Upper lobe of left lung (tissue), 6 donors: ENCODE results near the gene TNPO1. TPM values are rescaled to one million over a fixed set of nuclear protein-coding genes. Genes with fewer than 3 reads are reported as not detected.

Source experiments
- ATAC-seq, 2 donors: fragments of 200-7000 bp; cut with Tn5 transposase; one replicate each; pipeline ENCODE4 v1.9.1; 2022; ENCODE audit warnings: mild to moderate bottlenecking in 2 of 2, moderate library complexity in 2 of 2; ENCODE audit not compliant: low FRiP score in 2 of 2
- DNase-seq, 2 donors: peaks; one replicate each; pipeline ENCODE4 v3.0.0-alpha.2; 2019 to 2020
- H3K27ac ChIP-seq, 4 donors: fragments of 200-600 bp; sonication (generic); one replicate each; pipeline ENCODE4 v1.5.1; 2016 to 2019
- H3K27me3 ChIP-seq, 4 donors: fragments of 200-600 bp; sonication (generic); one replicate each; pipeline ENCODE4 v1.5.1; 2017 to 2019
- H3K36me3 ChIP-seq, 4 donors: fragments of 200-600 bp; sonication (generic); one replicate each; pipeline ENCODE4 v1.5.1; 2016 to 2019
- H3K4me1 ChIP-seq, 4 donors: fragments of 200-600 bp; sonication (generic); one replicate each; pipeline ENCODE4 v1.5.1; 2018 to 2019
- H3K4me3 ChIP-seq, 4 donors: fragments of 200-600 bp; sonication (generic); one replicate each; pipeline ENCODE4 v1.5.1; 2017 to 2019; ENCODE audit warnings: mild to moderate bottlenecking in 2 of 4, moderate library complexity in 1 of 4
- H3K9me3 ChIP-seq, 4 donors: fragments of 200-600 bp; sonication (generic); one replicate each; pipeline ENCODE4 v1.5.1; 2018 to 2019
- EP300 ChIP-seq, 4 donors: sonication (generic); formaldehyde crosslinking; IDR thresholded peaks; one replicate each; pipeline ENCODE4 v1.5.1; 2017; ENCODE audit warnings: antibody characterized with exemption in 4 of 4, control low read depth in 2 of 4
- POLR2A ChIP-seq, 4 donors: fragments of 450-650 bp; IDR thresholded peaks; one replicate each; pipeline ENCODE4 v1.5.1; 2016 to 2017; ENCODE audit warnings: antibody characterized with exemption in 4 of 4, mild to moderate bottlenecking in 2 of 4
- POLR2AphosphoS5 ChIP-seq, 2 donors: sonication (generic); formaldehyde crosslinking; IDR thresholded peaks; one replicate each; pipeline ENCODE4 v1.5.1; 2017; ENCODE audit warnings: antibody characterized with exemption in 2 of 2
- WGBS, 2 donors: methylation state at CpG; one replicate each; pipeline ENCODE4 v1.1.5; 2017 to 2018; 5-methylcytosine and 5-hydroxymethylcytosine counted together
- total RNA-seq, 6 donors: library from RNA; depleted of rRNA in 4 of 6; stranded (reverse); fragments of >200 nt in 4 of 6; gene quantifications; one replicate each; pipeline versions ENCODE4 v1.1.0 to v1.2.1, GENCODE V29; 2016 to 2021
- TF ChIP-seq, protein P1 (sequence below), 6 experiments: fragments of 450-650 bp in 4 of 6; fragments of 200-600 bp in 2 of 6; sonication (generic) in 2 of 6; IDR thresholded peaks; one replicate each; pipeline ENCODE4 v1.5.1; 2016 to 2019; ENCODE audit warnings: antibody characterized with exemption in 6 of 6
- donor health status: DM: no; HTN: no; CAD: no; lungs with moderate emphysema.
- donor health status: DM: no; HTN: yes; CAD: no; lungs with severe emphysema.

TNPO1 gene
- total RNA-seq, 6 donors from 2014 or later: 39.5 to 150 (median 70.9) TPM

DNA sequence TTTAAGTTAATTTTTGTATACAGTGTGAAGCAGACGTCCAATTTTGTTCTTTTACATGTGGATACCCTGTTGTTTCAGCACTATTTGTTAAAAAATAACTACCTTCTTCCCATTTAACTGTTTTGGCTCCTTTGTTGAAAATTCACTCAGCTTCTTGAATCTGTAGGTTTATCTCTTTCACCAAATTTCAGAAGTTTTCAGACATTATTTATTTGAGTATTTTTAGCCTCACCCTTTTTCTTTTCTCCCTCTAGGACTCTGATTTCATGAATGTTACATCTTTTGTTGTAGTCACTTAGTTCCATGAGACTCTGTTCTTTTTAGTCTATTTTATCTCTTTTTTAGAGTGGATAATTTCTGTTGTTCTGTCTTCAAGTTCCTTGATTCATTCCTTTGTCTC lies 4.6 kb upstream of the TNPO1 start:
- Histone ChIP-seq H3K9me3 (peaks cover 0 to 9% (median 1%) of the 10 kb centered on the region in 4 donors), H3K27ac (no peak overlapping the region), H3K4me3 (no peak overlapping the region), H3K4me1 (peaks cover 0 to 5% (median 2%) of the 10 kb centered on the region in 4 donors), H3K36me3 (no peaks in the 10 kb centered on the region), H3K27me3 (no peaks in the 10 kb centered on the region)
- WGBS, 2 donors: 91 to 100% methylated on average over 1 of the region's 1 CpG
- ATAC-seq: no peak
- TF ChIP-seq, protein P1, sequence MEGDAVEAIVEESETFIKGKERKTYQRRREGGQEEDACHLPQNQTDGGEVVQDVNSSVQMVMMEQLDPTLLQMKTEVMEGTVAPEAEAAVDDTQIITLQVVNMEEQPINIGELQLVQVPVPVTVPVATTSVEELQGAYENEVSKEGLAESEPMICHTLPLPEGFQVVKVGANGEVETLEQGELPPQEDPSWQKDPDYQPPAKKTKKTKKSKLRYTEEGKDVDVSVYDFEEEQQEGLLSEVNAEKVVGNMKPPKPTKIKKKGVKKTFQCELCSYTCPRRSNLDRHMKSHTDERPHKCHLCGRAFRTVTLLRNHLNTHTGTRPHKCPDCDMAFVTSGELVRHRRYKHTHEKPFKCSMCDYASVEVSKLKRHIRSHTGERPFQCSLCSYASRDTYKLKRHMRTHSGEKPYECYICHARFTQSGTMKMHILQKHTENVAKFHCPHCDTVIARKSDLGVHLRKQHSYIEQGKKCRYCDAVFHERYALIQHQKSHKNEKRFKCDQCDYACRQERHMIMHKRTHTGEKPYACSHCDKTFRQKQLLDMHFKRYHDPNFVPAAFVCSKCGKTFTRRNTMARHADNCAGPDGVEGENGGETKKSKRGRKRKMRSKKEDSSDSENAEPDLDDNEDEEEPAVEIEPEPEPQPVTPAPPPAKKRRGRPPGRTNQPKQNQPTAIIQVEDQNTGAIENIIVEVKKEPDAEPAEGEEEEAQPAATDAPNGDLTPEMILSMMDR (IDR thresholded peaks at IDR 0.05): no peak
- no peak for TF ChIP-seq POLR2A (IDR thresholded peaks at IDR 0.05)
- TF ChIP-seq EP300 (IDR thresholded peaks at IDR 0.05): no peak
- no peak for DNase-seq

DNA sequence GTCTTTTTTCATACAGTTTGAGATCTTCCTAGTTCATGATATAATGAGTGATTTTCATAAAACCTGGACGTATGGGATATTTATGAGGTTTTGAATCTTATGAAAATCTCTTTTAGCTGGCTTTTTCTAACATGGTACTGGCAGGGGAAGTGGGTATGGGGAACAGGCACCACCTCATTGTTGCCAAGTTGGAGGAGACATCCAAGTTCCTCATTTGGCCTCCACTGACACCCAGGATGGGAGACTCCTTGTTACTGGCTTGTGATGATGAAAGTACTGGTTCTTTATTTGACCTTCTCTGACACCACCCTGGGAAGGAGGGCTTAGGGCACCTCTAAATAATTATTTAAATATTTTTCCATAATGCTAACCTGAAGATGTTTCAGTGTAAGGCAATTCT lies 4.0 kb upstream of the TNPO1 start:
- Histone ChIP-seq H3K27me3 (no peaks in the 10 kb centered on the region), H3K4me1 (peaks cover 0 to 7% (median 2%) of the 10 kb centered on the region in 4 donors), H3K9me3 (peaks cover 0 to 9% (median 0%) of the 10 kb centered on the region in 4 donors), H3K27ac (no peak overlapping the region), H3K36me3 (no peaks in the 10 kb centered on the region), H3K4me3 (no peak overlapping the region)
- TF ChIP-seq EP300 (IDR thresholded peaks at IDR 0.05) (no peak), POLR2A (IDR thresholded peaks at IDR 0.05) (no peak), POLR2AphosphoS5 (IDR thresholded peaks at IDR 0.05) (no peak)
- TF ChIP-seq, protein P1 (IDR thresholded peaks at IDR 0.05): no peak
- ATAC-seq (no peak), DNase-seq (peak in 1 of 2 donors; percentile 36)
- 84 to 86% methylated on average over 1 of the region's 1 CpG for WGBS, 2 donors

DNA sequence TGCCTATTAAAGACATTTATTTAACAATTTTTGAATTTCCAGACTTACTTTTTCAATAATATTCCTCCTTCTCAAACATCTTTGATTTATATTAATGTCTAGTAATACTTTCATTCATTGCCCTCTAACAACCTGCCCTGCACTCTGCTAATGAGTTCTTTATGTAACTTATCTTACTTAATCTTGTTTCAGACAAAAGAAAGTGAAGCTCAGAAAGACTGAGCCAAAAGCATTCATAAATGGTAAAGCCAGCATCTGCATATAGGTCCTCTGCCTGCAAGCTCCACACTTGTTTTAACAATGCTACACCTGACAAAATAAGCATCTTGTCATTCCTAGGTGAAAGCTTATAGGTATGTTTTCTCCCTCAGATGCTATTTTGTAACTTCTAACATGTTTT lies 2.4 kb upstream of the TNPO1 start:
- Histone ChIP-seq H3K36me3 (no peaks in the 10 kb centered on the region), H3K27ac (no peak overlapping the region), H3K4me1 (peaks cover under 1 to 22% (median 17%) of the 10 kb centered on the region in 4 donors), H3K4me3 (no peak overlapping the region), H3K9me3 (peaks cover 0 to 1% (median 0%) of the 10 kb centered on the region in 4 donors), H3K27me3 (no peaks in the 10 kb centered on the region)
- TF ChIP-seq EP300 (IDR thresholded peaks at IDR 0.05) (no peak), POLR2A (IDR thresholded peaks at IDR 0.05) (no peak), POLR2AphosphoS5 (IDR thresholded peaks at IDR 0.05) (no peak)
- TF ChIP-seq, protein P1 (IDR thresholded peaks at IDR 0.05): no peak
- ATAC-seq: no peak
- DNase-seq: no peak

DNA sequence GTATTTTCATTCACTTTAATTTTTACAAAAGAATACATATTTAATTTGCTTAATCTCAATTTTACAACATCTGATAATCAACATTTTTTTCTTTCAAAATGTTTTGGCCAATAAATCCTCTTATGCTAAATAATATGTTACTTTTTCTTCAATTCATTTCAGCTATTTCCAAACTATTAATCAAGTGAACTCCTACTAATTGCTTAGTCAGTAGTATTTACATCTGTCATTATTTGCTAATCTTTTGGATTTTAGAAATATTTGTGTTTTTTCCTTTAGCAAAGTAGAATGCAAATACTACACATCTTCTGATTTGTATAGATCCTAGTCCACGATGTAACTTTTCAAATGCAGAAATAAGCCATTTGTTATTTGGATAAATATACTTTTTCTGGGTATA lies 1.6 kb upstream of the TNPO1 start:
- H3K4me3 ChIP-seq: no peak overlapping the region
- no peak for ATAC-seq
- TF ChIP-seq POLR2AphosphoS5 (IDR thresholded peaks at IDR 0.05): no peak
- no peak for TF ChIP-seq EP300 (IDR thresholded peaks at IDR 0.05)
- no peak for TF ChIP-seq POLR2A (IDR thresholded peaks at IDR 0.05)
- TF ChIP-seq, protein P1 (IDR thresholded peaks at IDR 0.05): no peak

DNA sequence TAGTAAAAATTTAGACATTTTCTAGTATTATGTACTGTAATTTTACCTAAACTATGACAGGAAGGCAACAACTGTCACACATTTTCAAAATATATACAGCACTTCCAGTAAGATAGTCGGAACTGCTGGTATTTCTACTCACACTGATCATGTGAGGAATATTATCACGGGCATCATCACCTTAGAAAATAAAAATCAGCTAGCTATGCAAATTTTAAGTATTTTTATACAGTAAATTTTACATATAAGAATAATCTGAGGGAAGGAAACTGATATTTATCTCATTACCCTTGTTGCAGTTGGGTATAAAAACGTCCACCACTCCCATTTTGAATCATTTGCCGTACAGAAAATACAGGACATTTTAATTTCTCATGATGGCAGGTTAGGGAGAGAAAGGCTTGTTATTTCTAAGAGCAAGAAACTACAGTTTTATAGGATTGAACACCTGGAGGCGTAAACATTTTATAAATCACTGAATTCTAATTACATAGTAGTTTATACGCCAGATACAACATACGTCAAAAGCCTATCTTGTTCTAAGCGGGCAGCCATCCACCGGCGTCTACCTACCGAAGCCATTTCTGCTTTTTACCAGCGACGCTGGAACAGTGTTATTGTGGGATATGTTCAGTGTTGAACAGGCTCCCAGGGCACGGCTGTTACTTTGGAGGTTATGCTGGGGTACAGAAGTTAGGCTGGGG lies 729 bp upstream of the TNPO1 start:
- TF ChIP-seq, protein P1 (IDR thresholded peaks at IDR 0.05): no peak
- TF ChIP-seq POLR2A (IDR thresholded peaks at IDR 0.05) (no peak), EP300 (IDR thresholded peaks at IDR 0.05) (no peak), POLR2AphosphoS5 (IDR thresholded peaks at IDR 0.05) (no peak)
- no peak for ATAC-seq
- no peak for DNase-seq
- no peaks in the 10 kb centered on the region for H3K36me3 ChIP-seq
- H3K27me3 ChIP-seq: no peaks in the 10 kb centered on the region
- H3K4me1 ChIP-seq: peaks cover 4 to 26% (median 18%) of the 10 kb centered on the region in 4 donors
- H3K27ac ChIP-seq: peak overlapping the region; percentile 96 to 99 (median 98)
- 6 to 12% methylated on average over 11 to 14 of the region's 14 CpGs for WGBS, 2 donors
- H3K4me3 ChIP-seq: peak overlapping the region; percentile 41 to 83 (median 62)
- H3K9me3 ChIP-seq: no peaks in the 10 kb centered on the region

More for the DNA sequence above, 1.6 kb upstream of the TNPO1 start:
- H3K36me3 ChIP-seq: no peaks in the 10 kb centered on the region
- H3K4me1 ChIP-seq: peaks cover 4 to 26% (median 18%) of the 10 kb centered on the region in 4 donors
- H3K9me3 ChIP-seq: no peaks in the 10 kb centered on the region
- no peak for DNase-seq
- no peak overlapping the region for H3K27ac ChIP-seq
- H3K27me3 ChIP-seq: no peaks in the 10 kb centered on the region
- 86 to 92% methylated on average over 1 of the region's 1 CpG for WGBS, 2 donors
